CD14-positive monocyte (primary cell): ENCODE data around the gene CX3CR1. TPM values are rescaled to one million over a fixed set of nuclear protein-coding genes. Genes with fewer than 3 reads are reported as not detected.

ENCODE experiments used
- DNase-seq, 3 donors: peaks; one replicate each; pipeline ENCODE4 v3.0.0-alpha.2; 2011 to 2022
- H2AFZ ChIP-seq: 2 replicates; pipeline ENCODE4 v1.6.0; 2012; ENCODE audit warnings: mild to moderate bottlenecking, low read depth, low read length, inconsistent platforms; ENCODE audit not compliant: insufficient read depth, poor library complexity, severe bottlenecking
- H3K27ac ChIP-seq, 2 donors: 1 replicate in 1 of 2; 2 replicates in 1 of 2; pipeline ENCODE4 v1.5.1; 2012 to 2013; ENCODE audit warnings: low read length in 2 of 2, control low read depth in 1 of 2, inconsistent platforms in 1 of 2, low read depth in 1 of 2, mild to moderate bottlenecking in 1 of 2
- H3K27me3 ChIP-seq, 2 donors: one replicate each; pipeline versions ENCODE4 v1.6.0 to v1.6.1; 2011 to 2013; ENCODE audit warnings: low read length in 2 of 2; ENCODE audit not compliant: control insufficient read depth in 2 of 2, insufficient read depth in 2 of 2
- H3K36me3 ChIP-seq, 2 donors: replicated peaks in 1 of 2; 1 replicate in 1 of 2; 2 replicates in 1 of 2; pipeline versions ENCODE4 v1.5.1 to v1.6.1; 2012 to 2013; ENCODE audit warnings: low read length in 2 of 2, control low read depth in 1 of 2, inconsistent platforms in 1 of 2, mild to moderate bottlenecking in 1 of 2; ENCODE audit not compliant: insufficient read depth in 2 of 2, control insufficient read depth in 1 of 2
- H3K4me1 ChIP-seq, 2 donors: 1 replicate in 1 of 2; 2 replicates in 1 of 2; pipeline versions ENCODE4 v1.5.1 to v1.6.1; 2012 to 2013; ENCODE audit warnings: low read length in 2 of 2, control low read depth in 1 of 2, inconsistent platforms in 1 of 2, mild to moderate bottlenecking in 1 of 2, moderate library complexity in 1 of 2; ENCODE audit not compliant: insufficient read depth in 2 of 2, control insufficient read depth in 1 of 2
- H3K4me2 ChIP-seq: replicated peaks from 2 replicates; pipeline ENCODE3; 2012; ENCODE audit warnings: low read length, moderate library complexity, mild to moderate bottlenecking; ENCODE audit not compliant: poor library complexity, severe bottlenecking; ENCODE audit errors: extremely low read depth
- H3K4me3 ChIP-seq, 3 experiments: fragments of 200-600 bp in 1 of 3; sonication (generic) in 1 of 3; replicated peaks in 1 of 3; 1 replicate in 2 of 3; 2 replicates in 1 of 3; pipeline ENCODE4 v1.5.1; 2011 to 2013; ENCODE audit warnings: low read length in 3 of 3, mild to moderate bottlenecking in 3 of 3, control low read depth in 2 of 3, low read depth in 2 of 3, inconsistent platforms in 1 of 3, moderate library complexity in 1 of 3
- H3K79me2 ChIP-seq: 2 replicates; pipeline ENCODE4 v1.6.0; 2012; ENCODE audit warnings: mild to moderate bottlenecking, control low read depth, inconsistent platforms, low read length, moderate library complexity; ENCODE audit not compliant: insufficient read depth
- H3K9ac ChIP-seq: 2 replicates; pipeline ENCODE4 v1.6.0; 2017; ENCODE audit warnings: low read length, mild to moderate bottlenecking; ENCODE audit not compliant: insufficient read depth, poor library complexity, severe bottlenecking
- H3K9me3 ChIP-seq, 2 donors: replicated peaks in 1 of 2; 1 replicate in 1 of 2; 2 replicates in 1 of 2; pipeline versions ENCODE4 v1.5.1 to v1.6.1; 2012 to 2013; ENCODE audit warnings: low read length in 2 of 2, control low read depth in 1 of 2; ENCODE audit not compliant: control insufficient read depth in 1 of 2, insufficient read depth in 1 of 2
- H4K20me1 ChIP-seq: 2 replicates; pipeline ENCODE4 v1.6.0; 2012; ENCODE audit warnings: mild to moderate bottlenecking, low read length, control low read depth, moderate library complexity; ENCODE audit not compliant: insufficient read depth
- H3K27ac Mint-ChIP-seq, 7 donors: one replicate each; pipeline ENCODE4 v1.8.0; 2020; ENCODE audit warnings: mild to moderate bottlenecking in 7 of 7, mixed read lengths in 7 of 7, moderate library complexity in 6 of 7, inconsistent platforms in 2 of 7
- H3K27me3 Mint-ChIP-seq, 3 donors: one replicate each; pipeline ENCODE4 v1.8.0; 2021 to 2022; ENCODE audit warnings: low read depth in 3 of 3, mild to moderate bottlenecking in 3 of 3, mixed read lengths in 3 of 3, moderate library complexity in 3 of 3, inconsistent platforms in 1 of 3
- H3K36me3 Mint-ChIP-seq, 2 donors: one replicate each; pipeline ENCODE4 v1.8.0; 2020; ENCODE audit warnings: mixed read lengths in 2 of 2, inconsistent platforms in 1 of 2, mild to moderate bottlenecking in 1 of 2
- H3K4me1 Mint-ChIP-seq: one replicate; pipeline ENCODE4 v1.8.0; 2020; ENCODE audit warnings: mild to moderate bottlenecking, mixed read lengths
- H3K4me3 Mint-ChIP-seq, 2 donors: one replicate each; pipeline ENCODE4 v1.8.0; 2020; ENCODE audit warnings: mild to moderate bottlenecking in 2 of 2, mixed read lengths in 2 of 2, moderate library complexity in 1 of 2
- H3K9me3 Mint-ChIP-seq, 7 donors: one replicate each; pipeline ENCODE4 v1.8.0; 2020 to 2022; ENCODE audit warnings: mixed read lengths in 7 of 7, mild to moderate bottlenecking in 6 of 7, moderate library complexity in 6 of 7, inconsistent platforms in 2 of 7
- CTCF ChIP-seq: fragments of 200-600 bp; IDR thresholded peaks from one replicate; pipeline ENCODE4 v1.8.0; 2022; ENCODE audit warnings: antibody characterized with exemption, mild to moderate bottlenecking
- WGBS: methylation state at CpG from one replicate; pipeline ENCODE4 v1.1.5; 2013; ENCODE audit warnings: missing lambda C conversion rate; ENCODE audit not compliant: insufficient coverage; 5-methylcytosine and 5-hydroxymethylcytosine counted together
- intact Hi-C, 2 donors: fragments of 100-400 bp; cut with micrococcal nuclease; formaldehyde crosslinking; loops; one replicate each; pipeline versions ENCODE4 v1.15.0 to v1.15.1; 2023
- polyA plus RNA-seq, 3 donors: library from polyadenylated mRNA; depleted of rRNA in 1 of 3; unstranded in 2 of 3; stranded (reverse) in 1 of 3; fragments of 300-500 nt in 2 of 3; fragments of >200 nt in 1 of 3; fragmentation: Illumina TruSeq in 2 of 3; gene quantifications; 1 replicate in 2 of 3; 2 replicates in 1 of 3; pipeline ENCODE4 v1.2.3, GENCODE V29; 2012 to 2021

Gene CX3CR1
- polyA plus RNA-seq, 3 donors: 25.9 to 405 (median 184) TPM

GRCh38 chr3:39315420-39315819 is 35.6 kb upstream of the CX3CR1 start:
- H3K27ac ChIP-seq: no peak overlapping the region
- Mint-ChIP-seq H3K27me3 (peaks cover 2 to 3% (median 2%) of the 10 kb centered on the region in 3 donors), H3K4me1 (peaks cover 4% of the 10 kb centered on the region), H3K27ac (no peak overlapping the region), H3K36me3 (no peaks in the 10 kb centered on the region), H3K4me3 (no peak overlapping the region), H3K9me3 (peaks cover 6 to 35% (median 16%) of the 10 kb centered on the region in 7 donors)
- H4K20me1 ChIP-seq: no peaks in the 10 kb centered on the region
- no peak for DNase-seq
- H3K4me3 ChIP-seq: no peak overlapping the region
- peaks cover 3 to 7% of the 10 kb centered on the region in 2 donors for H3K9me3 ChIP-seq
- H3K4me1 ChIP-seq: no peaks in the 10 kb centered on the region
- no peaks in the 10 kb centered on the region for H3K36me3 ChIP-seq
- H3K4me2 ChIP-seq: no peak overlapping the region
- intact Hi-C loops: no loop called here
- H2AFZ ChIP-seq: no peak overlapping the region
- no peaks in the 10 kb centered on the region for H3K27me3 ChIP-seq
- no CpG with 5 or more reads among the region's 1 CpG for WGBS
- H3K79me2 ChIP-seq: no peaks in the 10 kb centered on the region
- TF ChIP-seq CTCF: no peak
- no peak overlapping the region for H3K9ac ChIP-seq

- intact Hi-C loops: no loop called here
- Mint-ChIP-seq H3K36me3 (no peaks in the 10 kb centered on the region), H3K27ac (no peak overlapping the region), H3K4me3 (no peak overlapping the region), H3K9me3 (peaks cover 6 to 33% (median 16%) of the 10 kb centered on the region in 7 donors), H3K27me3 (peaks cover 0 to 7% (median 2%) of the 10 kb centered on the region in 3 donors), H3K4me1 (peaks cover 4% of the 10 kb centered on the region)
- no peak for TF ChIP-seq CTCF
- Histone ChIP-seq H3K79me2 (no peaks in the 10 kb centered on the region), H2AFZ (no peak overlapping the region), H4K20me1 (no peaks in the 10 kb centered on the region), H3K4me1 (no peaks in the 10 kb centered on the region), H3K9ac (no peak overlapping the region), H3K9me3 (peaks cover 3 to 7% of the 10 kb centered on the region in 2 donors), H3K27ac (no peak overlapping the region), H3K27me3 (no peaks in the 10 kb centered on the region), H3K4me3 (no peak overlapping the region), H3K4me2 (no peak overlapping the region), H3K36me3 (no peaks in the 10 kb centered on the region)
- no peak for DNase-seq
These were observed 33.5 kb upstream of the CX3CR1 start for GRCh38 chr3:39313289-39313688.
